ENCODE data around the gene FSTL3. TPM values are rescaled to one million over a fixed set of nuclear protein-coding genes. Genes with fewer than 3 reads are reported as not detected.

Gene FSTL3
- total and polyA plus RNA-seq, 10 of the 15 experiments (the other 5 are each of a cell fraction or from before 2014, with no cell fraction given): 0.42 to 13.5 (median 3.6) TPM

- TF ChIP-seq ZBTB4 (CRISPR knock-in tag; IDR thresholded peaks at IDR 0.05) (no peak), SREBF1 (IDR thresholded peaks at IDR 0.05; ENCODE audit: low read length) (no peak), FOS (IDR thresholded peaks at IDR 0.05; ENCODE audit: borderline replicate concordance, extremely low read depth, insufficient read length) (no peak)
These were observed 54.8 kb downstream of the FSTL3 start (continued) for GRCh38 chr19:731000-731399.

GRCh38 chr19:732148-733069 is 56.2 kb downstream of the FSTL3 start:
- SMC1A ChIA-PET (ENCODE audit: uncharacterized antibody, unreplicated experiment): interaction anchor here (0.5 to 1.0 kb wide), 4 partner anchors 49 to 484 kb away, joined by 3 read pairs; no protein-coding TSS in a partner anchor
- no peaks in the 10 kb centered on the region for H4K20me1 ChIP-seq (ENCODE audit: control insufficient read depth, insufficient read depth)
- intact Hi-C loops (cut with micrococcal nuclease; ENCODE audit: unreplicated experiment): loop anchor here (5.0 kb wide), 1 partner anchor 145 kb away; the partner anchor contains the start of gene HCN2
- 0 out of 2 replicates have a peak overlapping the region, but pooled peaks have one; percentile 13 for H3K4me2 ChIP-seq (ENCODE audit: control insufficient read depth, insufficient read depth)
- no peaks in the 10 kb centered on the region for H3K79me2 ChIP-seq (ENCODE audit: control insufficient read depth, insufficient read depth, low read length)
- TF ChIP-seq RUNX3 (IDR thresholded peaks at IDR 0.05; ENCODE audit: low read length) (peak; percentile 78), NFIC (IDR thresholded peaks at IDR 0.05; ENCODE audit: low read depth, low read length) (0 out of 2 replicates have a peak, but pooled peaks have one; percentile 28), SUPT20H (IDR thresholded peaks at IDR 0.05; ENCODE audit: borderline replicate concordance, control insufficient read depth, low read depth, low read length) (no peak), NR2F1 (conservative IDR thresholded peaks at IDR 0.05) (0 out of 2 replicates have a peak, but pooled peaks have one; percentile 20), IKZF1 (conservative IDR thresholded peaks at IDR 0.05) (0 out of 2 replicates have a peak, but pooled peaks have one; percentile 4), BHLHE40 (IDR thresholded peaks at IDR 0.05; ENCODE audit: borderline replicate concordance in 1 of 2, low read depth in 2 of 2, low read length in 1 of 2) (peak; percentile 76 to 79), CEBPZ (IDR thresholded peaks at IDR 0.05; ENCODE audit: low read depth, low read length) (no peak), TCF12 (IDR thresholded peaks at IDR 0.05; ENCODE audit: low read depth, low read length) (0 out of 2 replicates have a peak, but pooled peaks have one; percentile 56), IKZF2 (IDR thresholded peaks at IDR 0.05) (no peak)
- no peak for FAIRE-seq
- no peaks in the 10 kb centered on the region for H3K36me3 ChIP-seq (ENCODE audit: control insufficient read depth in 2 of 2, insufficient read depth in 2 of 2, low read length in 1 of 2)
- no peak overlapping the region for H3K9ac ChIP-seq (ENCODE audit: control insufficient read depth, insufficient read depth, low read length)
- no peaks in the 10 kb centered on the region for H3K9me3 ChIP-seq (replicated peaks; ENCODE audit: control insufficient read depth, insufficient read depth, low read length)
- no peak overlapping the region for H3K27ac ChIP-seq (ENCODE audit: control insufficient read depth, insufficient read depth)
- BruUV-seq (replicated peaks): no TSS peak
- no peak for DNase-seq (ENCODE audit: low read depth, low spot score)
- in situ Hi-C loops (cut with MboI): loop anchor here (5.0 kb wide), 2 partner anchors 65 to 145 kb away; partner anchors contain the start of gene HCN2
- no peaks in the 10 kb centered on the region for H3K27me3 ChIP-seq (replicated peaks in 1 of 2; ENCODE audit: control insufficient read depth in 2 of 2, insufficient read depth in 2 of 2, low read length in 1 of 2)
- CTCF ChIA-PET: interaction anchor here (0.6 to 1.9 kb wide), 4 partner anchors 29 to 316 kb away, joined by 3 to 5 read pairs (median 4); partner anchors contain the start of gene RNF126
- RAD21 ChIA-PET (ENCODE audit: unreplicated experiment): interaction anchor here (0.9 to 1.5 kb wide), 3 partner anchors 10 to 69 kb away, joined by 3 to 5 read pairs (median 3); partner anchors contain the start of gene RNF126
- POLR2A ChIA-PET: interaction anchor here (0.7 to 1.1 kb wide), 3 partner anchors 9 to 62 kb away, joined by 3 read pairs; no protein-coding TSS in a partner anchor
- H3K4me3 ChIP-seq: no peak overlapping the region
- WGBS (ENCODE audit: insufficient coverage, insufficient replicate concordance, low lambda C conversion rate, missing lambda C conversion rate): 12% methylated on average over 23 of the region's 24 CpGs
- peaks cover 5% of the 10 kb centered on the region for H3K4me1 ChIP-seq (ENCODE audit: control insufficient read depth, insufficient read depth, low read length)
- H2AFZ ChIP-seq (ENCODE audit: control insufficient read depth, low read depth, low read length): no peak overlapping the region
- peak; percentile 28 for ATAC-seq

Data from GM12878 (cell line).